AG04449 (cell line): ENCODE results near the gene SPPL2C.

ENCODE experiments used
- CTCF ChIA-PET: fragments of 350-600 bp; formaldehyde crosslinking; extraction: SDS; loops from one replicate; lab custom pipeline; 2021; ENCODE audit warnings: antibody characterized with exemption; lab: Yijun Ruan, JAX
- POLR2A ChIA-PET: fragments of 400-600, 350-600 bp; formaldehyde crosslinking; extraction: SDS; loops from one replicate; lab custom pipeline; 2020; ENCODE audit warnings: antibody characterized with exemption, inconsistent platforms; lab: Yijun Ruan, JAX
- DNase-seq: peaks from one replicate; pipeline ENCODE4 v3.0.0-alpha.2; 2010; ENCODE audit warnings: low read depth, low spot score
- H3K4me3 ChIP-seq: 2 replicates; pipeline ENCODE4 v1.5.1; 2011; ENCODE audit warnings: low read depth, mild to moderate bottlenecking, control low read depth, low read length
- CTCF ChIP-seq: IDR thresholded peaks from one replicate; pipeline ENCODE4 v1.5.1; 2011; ENCODE audit warnings: mild to moderate bottlenecking, moderate library complexity, low read length, control low read depth, inconsistent platforms; ENCODE audit not compliant: insufficient read depth; ENCODE audit errors: missing control alignments

The SPPL2C gene

GRCh38 chr17:45848868-45849535 lies 4.3 kb downstream of the SPPL2C start:
- H3K4me3 ChIP-seq = no peak overlapping the region
- no peak for TF ChIP-seq CTCF
- CTCF ChIA-PET = interaction anchor here (0.6 to 5.2 kb wide), 4 partner anchors 17 to 456 kb away, joined by 3 to 24 read pairs (median 3); no protein-coding TSS in a partner anchor
- no peak for DNase-seq
- POLR2A ChIA-PET = no interaction called here

- no peak overlapping the region for H3K4me3 ChIP-seq
- CTCF ChIA-PET = interaction anchor here (0.6 to 5.2 kb wide), 6 partner anchors 18 to 456 kb away, joined by 3 to 24 read pairs (median 3); no protein-coding TSS in a partner anchor
- no peak for DNase-seq
- POLR2A ChIA-PET = interaction anchor here (0.5 kb wide), 1 partner anchor 11 kb away, joined by 3 read pairs; no protein-coding TSS in a partner anchor
- TF ChIP-seq CTCF = no peak
These were observed 4.9 kb downstream of the SPPL2C start for GRCh38 chr17:45849536-45849990.

GRCh38 chr17:45850011-45850410 lies 5.3 kb downstream of the SPPL2C start:
- ChIA-PET CTCF (interaction anchor here (0.6 to 5.2 kb wide), 6 partner anchors 18 to 457 kb away, joined by 3 to 43 read pairs (median 3); no protein-coding TSS in a partner anchor), POLR2A (interaction anchor here (0.5 kb wide), 1 partner anchor 11 kb away, joined by 3 read pairs; no protein-coding TSS in a partner anchor)

GRCh38 chr17:45850468-45850867 lies 5.8 kb downstream of the SPPL2C start:
- no peak for DNase-seq
- H3K4me3 ChIP-seq = no peak overlapping the region
- CTCF ChIA-PET = interaction anchor here (0.8 to 5.2 kb wide), 6 partner anchors 15 to 457 kb away, joined by 3 to 43 read pairs (median 10); no protein-coding TSS in a partner anchor
- TF ChIP-seq CTCF = no peak
- POLR2A ChIA-PET = no interaction called here

More at GRCh38 chr17:45850011-45850410, 5.3 kb downstream of the SPPL2C start:
- no peak for TF ChIP-seq CTCF
- no peak for DNase-seq
- H3K4me3 ChIP-seq = no peak overlapping the region

- no peak for TF ChIP-seq CTCF
- no peak overlapping the region for H3K4me3 ChIP-seq
- POLR2A ChIA-PET = no interaction called here
- CTCF ChIA-PET = interaction anchor here (0.6 to 5.2 kb wide), 11 partner anchors 15 to 715 kb away, joined by 3 to 43 read pairs (median 6); partner anchors contain the start of gene ACBD4
- no peak for DNase-seq
These were observed 6.3 kb downstream of the SPPL2C start for GRCh38 chr17:45851022-45851421.

GRCh38 chr17:45851464-45851863 lies 6.8 kb downstream of the SPPL2C start:
- ChIA-PET CTCF (interaction anchor here (0.6 to 5.2 kb wide), 20 partner anchors 11 to 716 kb away, joined by 3 to 43 read pairs (median 6); partner anchors contain the start of gene ACBD4), POLR2A (no interaction called here)
- H3K4me3 ChIP-seq = no peak overlapping the region
- no peak for DNase-seq
- no peak for TF ChIP-seq CTCF
